ENCODE results near the gene MTX3. TPM values are rescaled to one million over a fixed set of nuclear protein-coding genes. Genes with fewer than 3 reads are reported as not detected.

MTX3 gene
- polyA plus RNA-seq, 1 of the 3 experiments (the other 2 are of a cell fraction), result 6.8 TPM

GRCh38 chr5:79931409-79931808 is 59.7 kb downstream of the MTX3 start (continued):
- TF ChIP-seq TAF1 (IDR thresholded peaks at IDR 0.05; ENCODE audit: borderline replicate concordance, low read depth, low read length) (no peak), FOSL2 (IDR thresholded peaks at IDR 0.05; ENCODE audit: borderline replicate concordance, low read depth) (no peak), ELF1 (IDR thresholded peaks at IDR 0.05) (no peak), USF1 (IDR thresholded peaks at IDR 0.05; ENCODE audit: borderline replicate concordance, low read depth) (no peak), YY1 (IDR thresholded peaks at IDR 0.05; ENCODE audit: low read depth) (no peak), MXI1 (IDR thresholded peaks at IDR 0.05; ENCODE audit: low read depth, low read length) (no peak), EZH2phosphoT487 (IDR thresholded peaks at IDR 0.05; ENCODE audit: borderline replicate concordance, low read depth) (no peak)

- no peaks in the 10 kb centered on the region for H3K9me3 ChIP-seq
- TF ChIP-seq RCOR1 (IDR thresholded peaks at IDR 0.05; ENCODE audit: low read length) (no peak), MEF2A (IDR thresholded peaks at IDR 0.05; ENCODE audit: borderline replicate concordance, low read depth) (no peak), TAF1 (IDR thresholded peaks at IDR 0.05; ENCODE audit: borderline replicate concordance, low read depth, low read length) (no peak)
- H3K9me2 ChIP-seq, result no peaks in the 10 kb centered on the region
- H3K4me2 ChIP-seq, result no peak overlapping the region
- H3F3A ChIP-seq (replicated peaks; ENCODE audit: insufficient read depth), result no peaks in the 10 kb centered on the region
- H3K27me3 ChIP-seq (ENCODE audit: insufficient read depth), result no peaks in the 10 kb centered on the region; the same call in 1 of the 2 replicates
- DNase-seq, result no peak
- 61% methylated on average over 5 of the region's 5 CpGs for WGBS (ENCODE audit: low lambda C conversion rate)
- H3K36me3 ChIP-seq (replicated peaks in 1 of 2; ENCODE audit: control insufficient read depth in 1 of 2, insufficient read depth in 2 of 2, low read length in 1 of 2), result no peaks in the 10 kb centered on the region
- H3K9ac ChIP-seq, result no peak overlapping the region
- H3K27ac ChIP-seq (ENCODE audit: low read depth in 2 of 2, low read length in 1 of 2), result no peak overlapping the region
- H2AFZ ChIP-seq (ENCODE audit: low read depth), result no peak overlapping the region
- ChIA-PET POLR2A (no interaction called here), CTCF (no interaction called here)
- H3K79me2 ChIP-seq (ENCODE audit: insufficient read depth), result no peaks in the 10 kb centered on the region
- no peaks in the 10 kb centered on the region for H4K20me1 ChIP-seq (ENCODE audit: insufficient read depth)
- H3K4me3 ChIP-seq (ENCODE audit: low read depth in 2 of 2, low read length in 1 of 2), result no peak overlapping the region
- peaks cover 0 to 2% of the 10 kb centered on the region in 2 experiments; a peak in 2 of 4 replicates for H3K4me1 ChIP-seq (ENCODE audit: control insufficient read depth in 1 of 2, insufficient read depth in 2 of 2, low read depth in 1 of 2, low read length in 1 of 2)
Measured at GRCh38 chr5:79929095-79929494, 62.0 kb downstream of the MTX3 start.

Small RNA genes lying within 50 kb of the gene (small RNA-seq; reads per million reads assigned to genes)
- 0 reads per million in 7 experiments for gene TRMT112P2

Other genes with a start within 250 kb of the MTX3 start
- gene THBS4, start 44.1 kb upstream of the MTX3 start, polyA plus RNA-seq (2012; rRNA removed), result 0.58 and 1.1 TPM in 2 replicates

Measured in SK-N-SH (cell line).